GM19455 (cell line): ENCODE results near the gene KRTAP10-12.

Source experiments
- ATAC-seq: cut with Tn5 transposase; IDR thresholded peaks from one replicate; pipeline ENCODE4 v1.9.1; 2021; ENCODE audit not compliant: unreplicated experiment

The KRTAP10-12 gene

DNA sequence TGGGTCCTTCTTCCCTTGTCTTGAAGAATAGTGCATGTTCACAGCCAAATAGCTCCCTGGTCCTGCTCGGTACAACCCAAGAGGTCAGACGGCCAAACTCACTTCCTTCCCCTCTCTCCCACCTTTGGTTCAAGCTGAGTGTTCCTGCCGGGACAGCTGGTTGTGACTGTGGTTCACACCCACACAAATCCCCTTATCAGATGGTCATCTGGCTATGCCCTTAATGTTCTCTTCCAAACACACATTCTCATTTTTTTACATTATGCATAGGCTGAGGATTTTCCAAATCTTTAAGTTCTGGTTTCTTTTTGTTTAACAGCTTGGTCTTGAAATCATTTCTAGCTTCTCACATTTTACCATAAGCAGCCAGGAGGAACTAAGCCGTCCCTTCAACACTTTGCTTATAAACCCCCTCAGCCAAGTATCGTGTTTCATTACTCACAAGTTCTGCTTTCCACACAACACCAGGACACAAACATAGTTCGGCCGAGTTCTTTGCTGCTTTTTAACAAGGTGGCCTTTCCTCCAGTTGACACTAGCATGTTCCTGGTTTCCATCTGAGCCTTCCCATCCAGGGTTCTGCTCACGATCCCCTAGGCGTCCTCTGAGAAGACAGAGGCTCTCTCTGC, 34.1 kb downstream of the KRTAP10-12 start:
- ATAC-seq, result no peak

DNA sequence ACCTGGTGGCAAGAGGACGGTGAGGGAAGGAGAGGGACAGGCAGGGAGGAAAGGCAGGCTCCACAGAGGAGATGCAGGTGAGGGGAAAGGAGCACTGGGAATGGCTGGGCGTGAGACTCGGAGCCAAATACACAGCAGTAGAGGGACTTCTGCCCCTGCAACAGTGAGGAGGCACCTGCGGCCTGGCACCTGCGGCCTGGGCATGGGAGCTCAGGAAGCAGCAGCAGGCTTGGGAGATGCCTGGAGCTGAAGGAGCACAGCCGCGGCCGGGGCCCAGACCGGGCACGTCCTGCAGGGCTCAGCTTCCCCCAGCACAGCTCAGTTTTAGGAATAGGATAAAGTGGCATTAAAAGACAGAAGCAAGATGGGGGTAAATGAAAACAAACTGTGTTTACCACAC, 35.3 kb downstream of the KRTAP10-12 start:
- no peak for ATAC-seq

DNA sequence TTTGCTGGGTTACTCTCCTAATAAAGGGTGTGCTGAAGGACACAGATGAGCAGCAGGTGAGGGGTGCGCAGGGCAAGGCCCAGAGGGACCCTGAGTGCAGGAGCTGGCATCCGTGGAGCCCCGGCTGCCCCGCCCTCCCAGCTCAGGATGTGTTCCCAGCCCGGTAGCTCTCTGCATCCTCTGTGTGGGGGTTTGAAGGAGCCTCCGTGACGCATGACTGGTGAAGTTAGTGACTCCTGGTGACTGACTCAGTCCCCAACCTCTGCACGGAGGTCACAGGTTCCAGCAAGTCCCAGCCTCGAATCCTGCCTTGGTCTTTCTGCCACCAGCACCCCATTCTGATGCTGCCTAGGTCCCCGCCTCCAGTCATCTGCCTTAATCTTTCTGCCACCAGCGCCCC, 36.0 kb downstream of the KRTAP10-12 start:
- ATAC-seq, result no peak

DNA sequence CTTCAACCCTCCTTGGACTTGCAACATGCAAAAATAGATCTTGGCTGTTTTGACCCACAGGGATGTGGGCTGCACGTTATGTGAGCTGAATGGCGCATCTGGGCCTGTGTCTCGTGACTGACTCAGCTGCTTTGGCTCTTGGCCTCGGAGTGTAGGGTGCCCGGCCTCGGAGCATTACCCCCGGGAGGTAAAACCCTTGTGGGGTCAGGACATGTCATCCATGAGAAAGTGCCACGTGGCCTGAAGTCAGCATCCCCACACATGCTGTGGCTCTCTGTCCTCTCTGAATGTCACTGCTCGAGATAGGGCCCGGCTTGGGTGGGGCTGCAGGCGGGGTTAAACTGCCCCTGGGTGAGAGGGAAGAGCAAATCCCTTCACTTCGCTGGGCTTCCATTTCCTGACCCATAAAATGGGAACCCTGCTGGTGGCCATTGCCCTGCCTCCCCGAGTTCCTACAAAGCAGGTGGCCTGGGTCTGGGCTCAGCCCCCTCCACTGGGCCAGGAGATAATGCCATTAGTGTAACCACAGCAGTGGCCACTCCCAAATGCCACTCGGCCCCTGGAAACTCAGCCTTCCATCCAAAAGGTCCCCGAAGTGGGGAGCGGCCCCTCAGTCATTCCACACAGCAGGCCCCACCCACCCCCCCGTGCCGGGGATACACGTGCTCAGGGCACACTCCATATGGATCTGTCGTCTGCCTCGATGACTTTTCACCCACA, 37.2 kb downstream of the KRTAP10-12 start:
- ATAC-seq, result no peak

DNA sequence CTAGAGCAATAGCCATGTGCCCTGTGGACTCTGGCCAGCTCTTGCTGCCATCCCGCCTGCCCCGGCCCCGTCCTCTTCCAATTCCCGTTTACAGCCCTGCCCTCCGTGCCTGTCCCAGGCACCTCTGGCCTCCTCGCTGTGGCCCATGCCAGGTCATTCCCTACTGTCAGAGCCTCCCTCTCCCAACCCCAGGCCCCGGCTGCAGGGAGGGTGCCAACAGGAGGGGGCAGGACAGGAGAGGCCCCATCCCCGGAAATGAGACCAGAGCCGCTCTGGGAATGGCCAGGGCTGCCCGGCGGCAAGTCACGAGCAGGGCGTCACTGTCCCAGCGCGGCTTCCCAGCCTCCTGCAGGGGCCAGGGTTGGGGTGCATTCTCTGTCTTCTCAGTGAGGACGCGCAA, 37.9 kb downstream of the KRTAP10-12 start:
- ATAC-seq, result no peak

- no peak for ATAC-seq
Measured at GRCh38 chr21:44735821-44736220, 38.8 kb downstream of the KRTAP10-12 start.

DNA sequence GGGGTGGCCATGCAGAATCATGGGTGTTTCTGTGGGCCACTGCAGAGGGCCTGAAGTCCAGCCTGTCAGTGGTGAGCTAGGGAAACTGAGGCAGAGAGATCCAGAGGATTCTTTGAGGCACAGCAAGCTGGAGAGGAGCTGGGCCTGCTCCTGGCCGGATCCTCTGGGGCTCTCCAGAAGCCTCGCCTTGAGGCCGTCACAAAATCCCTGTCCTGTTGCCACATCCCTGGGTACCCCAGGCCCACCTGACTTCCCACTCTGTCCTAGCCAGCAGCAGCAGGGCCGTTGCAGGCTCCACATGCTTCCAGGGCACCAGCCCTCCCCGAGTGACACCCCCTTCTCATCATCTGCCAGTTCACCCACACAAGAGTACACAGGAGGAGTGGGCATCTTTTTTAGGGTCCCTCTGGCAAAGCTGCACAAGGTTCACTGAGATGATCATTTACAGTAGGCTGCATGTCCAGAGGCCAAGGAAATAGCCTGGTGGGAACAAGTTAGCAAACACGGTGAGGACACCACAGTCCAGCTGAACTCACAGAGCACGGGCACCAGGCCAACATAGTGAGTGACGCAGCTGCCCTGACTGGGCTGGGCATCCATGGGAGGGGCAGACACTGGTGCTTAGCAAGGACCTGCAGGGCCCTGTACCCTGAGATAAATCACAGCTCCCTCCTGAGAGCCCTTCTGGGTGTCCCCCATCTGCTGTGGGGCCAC, 39.5 kb downstream of the KRTAP10-12 start:
- ATAC-seq, result no peak

DNA sequence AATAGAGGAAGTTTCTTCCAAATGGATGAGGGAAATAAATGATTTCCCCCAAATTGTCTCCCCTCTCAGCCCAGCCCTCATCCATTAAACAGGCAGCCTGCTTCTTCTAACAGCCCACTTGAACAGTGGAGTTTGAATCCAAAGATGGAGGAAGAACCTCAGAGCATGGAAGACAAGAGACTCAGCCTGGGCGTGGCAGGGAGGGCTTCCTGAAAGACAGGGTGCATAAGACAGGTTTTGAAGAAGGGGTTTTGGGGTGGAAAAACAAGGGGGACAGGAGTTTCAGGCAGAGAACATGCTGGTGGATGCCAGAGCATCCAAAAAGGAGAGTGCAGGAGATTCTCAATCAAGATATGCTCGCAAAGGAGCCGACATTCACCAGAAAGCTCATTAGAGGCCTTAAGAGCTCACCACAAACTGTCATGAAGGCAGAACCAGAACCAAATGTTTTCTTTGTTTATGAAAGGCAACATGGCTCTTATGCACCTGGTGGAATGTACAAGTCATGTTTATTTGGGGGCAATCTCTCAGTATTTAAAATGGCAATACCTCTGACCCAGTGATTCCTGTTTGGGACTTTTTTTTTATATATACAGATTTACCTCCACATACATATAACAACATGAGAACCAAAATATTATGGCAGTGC, 40.9 kb downstream of the KRTAP10-12 start:
- no peak for ATAC-seq

- ATAC-seq, result no peak
Measured at GRCh38 chr21:44738621-44739020, 41.6 kb downstream of the KRTAP10-12 start.

DNA sequence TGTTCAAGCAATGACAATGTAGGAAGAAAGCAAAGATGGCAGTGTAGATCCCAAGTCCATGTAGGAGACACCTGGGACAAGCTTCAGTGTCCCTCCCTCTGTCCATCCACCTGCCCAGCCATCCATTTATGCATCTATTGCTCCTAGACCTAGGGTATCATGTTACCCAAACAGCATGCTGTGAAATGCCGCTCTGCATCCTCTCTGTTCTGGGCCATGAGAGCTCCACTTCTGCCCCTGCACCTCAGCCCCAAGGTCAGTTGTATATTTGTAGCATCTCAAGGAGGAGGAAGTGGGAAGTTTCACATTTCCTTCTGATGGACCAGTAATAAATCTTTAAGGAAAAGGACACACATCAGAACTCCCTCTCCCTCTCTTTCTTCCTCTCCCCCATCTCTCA, 42.3 kb downstream of the KRTAP10-12 start:
- no peak for ATAC-seq

- ATAC-seq, result no peak
Measured at GRCh38 chr21:44740742-44741141, 43.8 kb downstream of the KRTAP10-12 start.

GRCh38 chr21:44741921-44742320, 44.9 kb downstream of the KRTAP10-12 start:
- ATAC-seq, result no peak

DNA sequence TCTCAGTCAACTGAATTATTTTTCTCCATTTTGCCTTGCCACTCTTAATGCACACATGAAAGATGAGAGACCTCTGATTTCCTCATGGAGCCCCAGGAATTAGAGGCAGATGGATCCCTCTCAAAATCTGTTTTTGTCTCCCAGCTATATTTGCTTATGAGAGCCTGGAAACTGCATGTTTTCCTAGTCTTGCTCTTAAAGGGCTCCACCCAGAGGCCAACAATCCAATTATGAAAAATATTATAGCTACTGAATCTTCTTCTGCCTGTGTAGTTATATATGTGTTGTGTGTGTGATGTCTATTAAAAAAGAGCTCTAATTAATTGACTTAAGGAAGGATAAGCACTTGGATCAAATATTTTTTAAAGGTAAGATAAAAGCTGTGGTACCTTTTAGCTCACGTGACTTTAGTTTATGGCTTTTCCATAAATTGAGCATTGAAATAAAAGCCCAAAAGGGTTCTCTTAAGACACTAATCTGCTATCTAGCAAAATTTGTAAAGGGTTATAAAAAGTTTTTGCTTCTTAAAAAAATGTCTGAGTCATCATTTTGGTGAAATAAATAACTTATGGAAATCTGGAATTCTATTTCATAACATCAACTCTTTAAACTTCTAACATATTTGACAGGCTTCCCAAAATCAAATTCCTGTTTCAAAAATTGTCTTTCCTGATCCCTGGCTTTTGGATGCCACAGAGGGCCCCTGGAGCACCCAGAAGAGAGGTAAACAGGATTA, 45.6 kb downstream of the KRTAP10-12 start:
- ATAC-seq, result no peak
